ENCODE measurements around the gene TSFM. TPM values are rescaled to one million over a fixed set of nuclear protein-coding genes. Genes with fewer than 3 reads are reported as not detected.

Gene TSFM
- total RNA-seq, 4 donors from 2014 or later: 18.5 to 37.2 (median 24.7) TPM

DNA sequence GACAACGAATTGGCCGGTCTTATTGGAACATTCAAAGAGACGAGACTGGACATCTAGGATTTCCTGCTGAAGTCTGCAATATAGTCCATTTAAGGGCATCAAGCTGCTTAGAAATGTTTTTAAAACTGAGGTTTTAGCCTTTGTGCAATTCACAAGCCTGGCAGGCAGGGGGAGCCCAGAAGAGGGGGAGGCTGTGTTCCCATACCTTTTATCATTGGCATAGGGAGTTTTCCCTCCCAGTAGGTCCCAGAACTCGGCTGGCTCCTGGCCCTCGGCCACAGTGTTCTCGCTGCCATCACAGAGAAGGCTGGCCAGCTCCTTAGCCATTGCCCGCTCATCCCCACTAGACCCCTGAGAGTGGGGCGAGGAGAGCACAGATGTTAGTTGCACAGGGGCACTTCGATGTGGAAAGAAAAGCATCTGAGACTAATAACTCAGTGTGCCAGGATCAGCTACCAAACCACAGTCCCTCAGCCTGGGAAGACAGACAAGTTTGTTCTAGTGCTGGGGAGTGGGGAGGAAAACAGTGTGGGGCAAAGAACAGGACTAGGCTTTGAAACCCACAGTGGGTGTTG lies 20.8 kb downstream of the TSFM start:
- Histone ChIP-seq H3K36me3 (peaks cover 4 to 95% (median 47%) of the 10 kb centered on the region in 3 donors), H3K27ac (peak overlapping the region in 1 of 4 donors; percentile 29), H3K9me3 (no peaks in the 10 kb centered on the region), H3K4me3 (no peak overlapping the region), H3K4me1 (peaks cover 0 to 7% (median 0%) of the 10 kb centered on the region in 3 donors), H3K27me3 (no peaks in the 10 kb centered on the region)
- intact Hi-C loops (cut with DNase I): no loop called here
- WGBS, 2 donors: 40 to 59% methylated on average over 5 to 6 of the region's 9 CpGs
- no peak for DNase-seq
- TF ChIP-seq CTCF (IDR thresholded peaks at IDR 0.05) (peak; percentile 42 to 85 (median 74)), POLR2A (IDR thresholded peaks at IDR 0.05) (no peak)

DNA sequence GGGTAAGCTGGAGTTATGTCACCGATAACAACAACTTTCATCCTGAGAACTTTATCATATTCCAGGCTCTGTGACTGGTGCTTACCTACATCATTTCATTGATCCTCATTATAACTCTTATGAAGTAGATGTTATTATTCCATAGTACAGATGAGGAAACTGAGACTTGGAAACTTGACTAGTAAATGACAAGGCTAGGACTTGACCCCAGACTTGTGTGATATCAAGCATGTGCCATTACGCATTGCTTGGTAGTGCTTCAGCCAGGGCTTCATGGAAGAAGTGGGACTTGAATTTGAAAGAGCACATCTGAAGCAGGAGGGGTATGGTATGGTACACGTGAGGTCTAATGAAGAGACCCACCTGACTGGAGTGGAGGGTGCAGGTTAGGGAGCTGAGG lies 24.1 kb downstream of the TSFM start:
- no peak overlapping the region for H3K4me3 ChIP-seq
- H3K27me3 ChIP-seq: no peaks in the 10 kb centered on the region
- DNase-seq: no peak
- no peak overlapping the region for H3K27ac ChIP-seq
- intact Hi-C loops (cut with DNase I): no loop called here
- 90 to 96% methylated on average over 3 of the region's 3 CpGs for WGBS, 2 donors
- H3K36me3 ChIP-seq: peaks cover 0 to 95% (median 27%) of the 10 kb centered on the region in 3 donors
- H3K4me1 ChIP-seq: peaks cover 0 to 13% (median 0%) of the 10 kb centered on the region in 3 donors
- no peaks in the 10 kb centered on the region for H3K9me3 ChIP-seq
- TF ChIP-seq CTCF (IDR thresholded peaks at IDR 0.05): no peak
- no peak for TF ChIP-seq POLR2A (IDR thresholded peaks at IDR 0.05)

GRCh38 chr12:57807285-57807684 lies 24.7 kb downstream of the TSFM start:
- intact Hi-C loops (cut with DNase I): no loop called here
- 70 to 75% methylated on average over 2 to 5 of the region's 9 CpGs for WGBS, 2 donors
- DNase-seq: no peak
- Histone ChIP-seq H3K27ac (no peak overlapping the region), H3K4me3 (no peak overlapping the region), H3K27me3 (no peaks in the 10 kb centered on the region), H3K36me3 (peaks cover 0 to 95% (median 26%) of the 10 kb centered on the region in 3 donors), H3K4me1 (peaks cover 0 to 13% (median 0%) of the 10 kb centered on the region in 3 donors), H3K9me3 (no peaks in the 10 kb centered on the region)
- TF ChIP-seq POLR2A (IDR thresholded peaks at IDR 0.05): no peak
- no peak for TF ChIP-seq CTCF (IDR thresholded peaks at IDR 0.05)

DNA sequence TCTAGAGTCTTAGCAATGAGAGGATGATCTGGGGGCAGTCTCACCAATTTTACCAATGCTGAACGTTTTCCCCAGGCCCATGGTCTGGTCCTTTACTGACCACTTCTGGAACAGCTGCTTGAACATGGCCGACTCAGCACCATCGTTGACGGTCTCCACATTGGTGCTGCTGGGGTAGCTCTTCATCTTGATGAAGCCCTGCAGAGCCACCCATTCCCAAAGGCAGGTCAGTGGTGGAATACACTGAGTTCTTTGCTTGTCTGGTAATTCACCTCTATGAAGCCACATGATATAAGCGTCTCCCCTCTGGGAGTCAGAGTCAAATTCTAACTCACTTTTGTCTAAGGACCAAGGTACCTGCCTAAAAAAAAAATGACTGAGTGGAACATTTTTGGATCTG lies 25.8 kb downstream of the TSFM start:
- Histone ChIP-seq H3K27me3 (no peaks in the 10 kb centered on the region), H3K27ac (no peak overlapping the region), H3K9me3 (no peaks in the 10 kb centered on the region), H3K4me3 (no peak overlapping the region), H3K4me1 (peaks cover 0 to 11% (median 0%) of the 10 kb centered on the region in 3 donors), H3K36me3 (peaks cover 0 to 93% (median 26%) of the 10 kb centered on the region in 3 donors)
- DNase-seq: no peak
- intact Hi-C loops (cut with DNase I): no loop called here
- no peak for TF ChIP-seq CTCF (IDR thresholded peaks at IDR 0.05)
- TF ChIP-seq POLR2A (IDR thresholded peaks at IDR 0.05): no peak
- 74 to 87% methylated on average over 5 of the region's 5 CpGs for WGBS, 2 donors

GRCh38 chr12:57809425-57809824 lies 26.8 kb downstream of the TSFM start:
- TF ChIP-seq POLR2A (IDR thresholded peaks at IDR 0.05): no peak
- TF ChIP-seq CTCF (IDR thresholded peaks at IDR 0.05): no peak
- H3K4me1 ChIP-seq: peaks cover 0 to 12% (median 0%) of the 10 kb centered on the region in 3 donors
- intact Hi-C loops (cut with DNase I): no loop called here
- WGBS, 2 donors: 87 to 94% methylated on average over 3 of the region's 3 CpGs
- DNase-seq: no peak
- no peaks in the 10 kb centered on the region for H3K27me3 ChIP-seq
- no peak overlapping the region for H3K27ac ChIP-seq
- H3K9me3 ChIP-seq: no peaks in the 10 kb centered on the region
- no peak overlapping the region for H3K4me3 ChIP-seq
- H3K36me3 ChIP-seq: peaks cover 0 to 87% (median 26%) of the 10 kb centered on the region in 3 donors
